Panc1 (cell line): ENCODE data around the gene SCAP.

Experiments used
- CTCF ChIP-seq: fragments of 450-650 bp; IDR thresholded peaks from 2 replicates; pipeline ENCODE4 v1.5.1; 2017; ENCODE audit warnings: mild to moderate bottlenecking
- REST ChIP-seq, 2 experiments: IDR thresholded peaks; 2 replicates each; pipeline ENCODE4 v1.6.1; 2011 to 2012; ENCODE audit warnings: low read depth in 2 of 2, control low read depth in 1 of 2, low read length in 1 of 2, mild to moderate bottlenecking in 1 of 2, moderate library complexity in 1 of 2; ENCODE audit not compliant: insufficient read depth in 1 of 2

GRCh38 chr3:47491186-47491585, 15.4 kb upstream of the SCAP start:
- TF ChIP-seq CTCF (no peak), REST (IDR thresholded peaks at IDR 0.05; ENCODE audit: insufficient read depth in 1 of 2, low read depth in 2 of 2, low read length in 1 of 2) (no peak)
